Nephron progenitor cell (in vitro differentiated cells): ENCODE data around the gene INHA.
A peak's percentile ranks its signal among the peaks of the same experiment; 100 is the strongest.

Experiments
- DNase-seq: peaks from one replicate; pipeline ENCODE4 v3.0.0; 2021
- H3K27ac Mint-ChIP-seq: 2 replicates; pipeline ENCODE4 v1.8.0; 2021; ENCODE audit warnings: mild to moderate bottlenecking, moderate library complexity, mixed read lengths
- H3K27me3 Mint-ChIP-seq: 2 replicates; pipeline ENCODE4 v1.8.0; 2021; ENCODE audit warnings: mild to moderate bottlenecking, low read depth, mixed read lengths; ENCODE audit not compliant: poor library complexity
- H3K36me3 Mint-ChIP-seq: 2 replicates; pipeline ENCODE4 v1.8.0; 2021; ENCODE audit warnings: low read depth, mixed read lengths
- H3K4me1 Mint-ChIP-seq: 2 replicates; pipeline ENCODE4 v1.8.0; 2021; ENCODE audit warnings: mixed read lengths
- H3K4me3 Mint-ChIP-seq: 2 replicates; pipeline ENCODE4 v1.8.0; 2021; ENCODE audit warnings: mild to moderate bottlenecking, moderate library complexity, mixed read lengths
- H3K9me3 Mint-ChIP-seq: 2 replicates; pipeline ENCODE4 v1.8.0; 2021; ENCODE audit warnings: mild to moderate bottlenecking, moderate library complexity, mixed read lengths
- TF ChIP-seq, protein P1 (sequence below): fragments of 200-600 bp; sonication (generic); IDR thresholded peaks from 2 replicates; pipeline ENCODE4 v1.5.0; 2021; ENCODE audit warnings: antibody characterized with exemption

The INHA gene, protein sequence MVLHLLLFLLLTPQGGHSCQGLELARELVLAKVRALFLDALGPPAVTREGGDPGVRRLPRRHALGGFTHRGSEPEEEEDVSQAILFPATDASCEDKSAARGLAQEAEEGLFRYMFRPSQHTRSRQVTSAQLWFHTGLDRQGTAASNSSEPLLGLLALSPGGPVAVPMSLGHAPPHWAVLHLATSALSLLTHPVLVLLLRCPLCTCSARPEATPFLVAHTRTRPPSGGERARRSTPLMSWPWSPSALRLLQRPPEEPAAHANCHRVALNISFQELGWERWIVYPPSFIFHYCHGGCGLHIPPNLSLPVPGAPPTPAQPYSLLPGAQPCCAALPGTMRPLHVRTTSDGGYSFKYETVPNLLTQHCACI

DNA sequence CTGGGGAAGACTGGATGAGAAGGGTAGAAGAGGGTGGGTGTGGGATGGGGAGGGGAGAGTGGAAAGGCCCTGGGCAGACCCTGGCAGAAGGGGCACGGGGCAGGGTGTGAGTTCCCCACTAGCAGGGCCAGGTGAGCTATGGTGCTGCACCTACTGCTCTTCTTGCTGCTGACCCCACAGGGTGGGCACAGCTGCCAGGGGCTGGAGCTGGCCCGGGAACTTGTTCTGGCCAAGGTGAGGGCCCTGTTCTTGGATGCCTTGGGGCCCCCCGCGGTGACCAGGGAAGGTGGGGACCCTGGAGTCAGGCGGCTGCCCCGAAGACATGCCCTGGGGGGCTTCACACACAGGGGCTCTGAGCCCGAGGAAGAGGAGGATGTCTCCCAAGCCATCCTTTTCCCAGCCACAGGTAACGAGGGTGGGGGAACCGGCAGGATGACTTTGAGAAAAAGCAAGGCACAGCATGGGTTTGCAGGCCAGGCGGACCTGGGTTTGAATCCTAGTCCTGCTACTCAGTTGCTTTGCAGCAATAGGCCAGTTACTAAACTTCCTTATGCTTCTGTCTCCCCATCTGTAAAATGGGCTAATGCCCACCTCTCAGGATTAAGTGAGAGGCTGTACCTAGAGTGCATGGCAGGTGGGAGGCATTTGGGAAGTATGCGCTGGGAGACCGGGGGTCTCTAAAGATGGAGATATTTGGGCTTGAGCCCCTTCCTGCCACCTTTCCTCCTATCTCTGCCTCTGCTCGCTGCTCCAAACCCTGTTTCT lies at the start of gene INHA:
Gene INHA, plus strand, starts transcription at position 74 of the 765 bp plus-strand sequence. Its CDS starts 65 bp downstream, at position 139.
- Mint-ChIP-seq H3K27ac (peak within 1 kb of the TSS; percentile 56), H3K4me3 (peak within 1 kb of the TSS; percentile 75), H3K27me3 (peaks cover 14% of the 10 kb centered on the region), H3K9me3 (no peaks in the 10 kb centered on the region), H3K36me3 (peaks cover 21% of the 10 kb centered on the region), H3K4me1 (peaks cover 61% of the 10 kb centered on the region)
- TF ChIP-seq, protein P1, sequence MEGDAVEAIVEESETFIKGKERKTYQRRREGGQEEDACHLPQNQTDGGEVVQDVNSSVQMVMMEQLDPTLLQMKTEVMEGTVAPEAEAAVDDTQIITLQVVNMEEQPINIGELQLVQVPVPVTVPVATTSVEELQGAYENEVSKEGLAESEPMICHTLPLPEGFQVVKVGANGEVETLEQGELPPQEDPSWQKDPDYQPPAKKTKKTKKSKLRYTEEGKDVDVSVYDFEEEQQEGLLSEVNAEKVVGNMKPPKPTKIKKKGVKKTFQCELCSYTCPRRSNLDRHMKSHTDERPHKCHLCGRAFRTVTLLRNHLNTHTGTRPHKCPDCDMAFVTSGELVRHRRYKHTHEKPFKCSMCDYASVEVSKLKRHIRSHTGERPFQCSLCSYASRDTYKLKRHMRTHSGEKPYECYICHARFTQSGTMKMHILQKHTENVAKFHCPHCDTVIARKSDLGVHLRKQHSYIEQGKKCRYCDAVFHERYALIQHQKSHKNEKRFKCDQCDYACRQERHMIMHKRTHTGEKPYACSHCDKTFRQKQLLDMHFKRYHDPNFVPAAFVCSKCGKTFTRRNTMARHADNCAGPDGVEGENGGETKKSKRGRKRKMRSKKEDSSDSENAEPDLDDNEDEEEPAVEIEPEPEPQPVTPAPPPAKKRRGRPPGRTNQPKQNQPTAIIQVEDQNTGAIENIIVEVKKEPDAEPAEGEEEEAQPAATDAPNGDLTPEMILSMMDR: no peak
- DNase-seq: no peak

DNA sequence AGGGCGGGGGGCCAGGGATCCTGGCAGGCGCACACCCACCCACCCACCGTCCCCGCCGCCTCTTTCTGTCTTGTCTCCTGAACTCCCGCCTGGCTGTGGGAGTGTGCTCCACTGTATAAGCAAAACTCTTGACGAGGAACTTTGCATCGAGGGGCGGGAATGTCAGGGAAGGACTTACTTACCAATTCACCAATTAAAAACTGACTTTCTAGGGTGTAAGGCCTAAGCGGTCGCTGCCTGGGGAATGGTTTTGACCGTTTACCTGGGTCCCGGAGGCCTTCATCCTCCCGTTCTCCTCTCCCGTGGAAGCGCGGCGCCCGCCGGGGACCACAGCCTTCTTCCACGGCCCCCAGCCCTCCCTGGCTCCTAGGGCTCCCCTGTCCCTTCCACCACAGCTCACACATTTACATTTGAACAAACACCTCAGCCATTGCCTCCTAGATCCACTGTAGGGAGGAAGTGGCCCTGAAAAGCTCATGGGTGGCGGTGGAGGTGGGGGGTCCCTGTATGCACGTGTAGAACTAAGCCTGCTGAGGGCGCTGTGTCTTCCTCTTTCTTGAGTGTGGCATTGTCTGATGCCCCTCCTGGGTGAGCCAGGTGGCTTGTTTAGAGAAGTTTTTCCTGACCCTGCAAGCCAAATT lies 49.0 kb upstream of the INHA start:
- no peaks in the 10 kb centered on the region for H3K9me3 Mint-ChIP-seq
- H3K27me3 Mint-ChIP-seq: peaks cover 47% of the 10 kb centered on the region
- no peaks in the 10 kb centered on the region for H3K36me3 Mint-ChIP-seq
- DNase-seq: no peak
- H3K4me3 Mint-ChIP-seq: peak overlapping the region; percentile 70
- peaks cover 79% of the 10 kb centered on the region for H3K4me1 Mint-ChIP-seq
- TF ChIP-seq, protein P1: no peak
- H3K27ac Mint-ChIP-seq: no peak overlapping the region

DNA sequence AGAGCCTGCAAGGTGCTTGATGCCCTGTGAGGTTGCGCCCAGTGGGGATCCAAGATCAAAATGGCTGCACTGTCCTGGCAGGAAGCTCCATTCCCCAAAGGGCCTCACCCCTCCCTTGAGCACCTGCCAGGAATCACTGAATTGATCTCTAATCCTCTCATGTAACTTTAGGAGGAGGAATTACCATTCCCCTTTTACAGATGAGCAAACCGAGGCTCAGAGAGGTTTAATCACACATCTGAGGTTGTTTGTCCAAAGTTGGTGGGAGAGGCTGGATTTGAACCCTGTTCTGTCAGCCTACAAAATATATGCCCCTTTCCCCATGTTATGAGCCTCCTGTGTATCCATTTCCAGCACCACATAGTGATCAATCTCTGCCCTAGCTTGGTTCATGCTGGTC lies 47.3 kb upstream of the INHA start:
- H3K9me3 Mint-ChIP-seq: no peaks in the 10 kb centered on the region
- peaks cover 72% of the 10 kb centered on the region for H3K4me1 Mint-ChIP-seq
- peaks cover 54% of the 10 kb centered on the region for H3K27me3 Mint-ChIP-seq
- TF ChIP-seq, protein P1: no peak
- no peak for DNase-seq
- no peaks in the 10 kb centered on the region for H3K36me3 Mint-ChIP-seq
- H3K27ac Mint-ChIP-seq: no peak overlapping the region
- H3K4me3 Mint-ChIP-seq: no peak overlapping the region

DNA sequence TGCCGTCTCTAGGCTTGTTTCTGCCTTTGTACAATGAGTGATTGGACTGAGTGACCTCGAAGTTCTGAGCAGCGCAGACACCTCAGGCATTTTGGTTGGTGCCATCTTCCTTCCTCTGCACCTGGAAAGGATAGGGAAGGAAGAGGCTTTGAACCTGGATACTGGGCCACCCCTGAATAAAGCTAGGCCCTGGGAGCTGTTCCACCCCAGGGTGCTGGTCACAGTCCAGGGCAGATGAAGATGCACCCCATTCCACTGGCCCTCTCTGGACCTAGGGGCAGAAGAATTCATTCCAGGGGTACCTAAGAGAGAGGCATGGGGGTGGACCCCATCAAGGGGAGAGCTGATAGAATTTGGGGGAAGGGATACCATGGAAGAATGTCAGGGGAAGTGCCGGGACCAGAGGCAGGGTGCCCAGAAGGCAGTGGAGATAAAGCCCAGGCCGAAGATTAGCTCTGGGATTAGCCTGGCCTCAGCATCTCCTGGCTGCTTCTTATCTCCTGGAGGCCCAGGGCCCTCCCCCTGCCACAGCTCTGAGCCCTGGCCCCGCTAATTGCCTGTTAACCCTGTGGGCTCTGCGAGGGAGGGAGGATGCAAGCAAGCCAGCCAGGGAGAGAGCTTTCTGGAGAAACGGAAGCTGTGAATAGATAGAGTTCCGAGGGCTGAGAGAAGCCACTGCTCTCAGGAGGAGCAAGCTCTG lies 46.4 kb upstream of the INHA start:
- Mint-ChIP-seq H3K27ac (peak overlapping the region; percentile 57), H3K4me3 (peak overlapping the region; percentile 63), H3K9me3 (no peaks in the 10 kb centered on the region), H3K4me1 (peaks cover 72% of the 10 kb centered on the region), H3K27me3 (peaks cover 61% of the 10 kb centered on the region), H3K36me3 (no peaks in the 10 kb centered on the region)
- TF ChIP-seq, protein P1: no peak
- DNase-seq: no peak

DNA sequence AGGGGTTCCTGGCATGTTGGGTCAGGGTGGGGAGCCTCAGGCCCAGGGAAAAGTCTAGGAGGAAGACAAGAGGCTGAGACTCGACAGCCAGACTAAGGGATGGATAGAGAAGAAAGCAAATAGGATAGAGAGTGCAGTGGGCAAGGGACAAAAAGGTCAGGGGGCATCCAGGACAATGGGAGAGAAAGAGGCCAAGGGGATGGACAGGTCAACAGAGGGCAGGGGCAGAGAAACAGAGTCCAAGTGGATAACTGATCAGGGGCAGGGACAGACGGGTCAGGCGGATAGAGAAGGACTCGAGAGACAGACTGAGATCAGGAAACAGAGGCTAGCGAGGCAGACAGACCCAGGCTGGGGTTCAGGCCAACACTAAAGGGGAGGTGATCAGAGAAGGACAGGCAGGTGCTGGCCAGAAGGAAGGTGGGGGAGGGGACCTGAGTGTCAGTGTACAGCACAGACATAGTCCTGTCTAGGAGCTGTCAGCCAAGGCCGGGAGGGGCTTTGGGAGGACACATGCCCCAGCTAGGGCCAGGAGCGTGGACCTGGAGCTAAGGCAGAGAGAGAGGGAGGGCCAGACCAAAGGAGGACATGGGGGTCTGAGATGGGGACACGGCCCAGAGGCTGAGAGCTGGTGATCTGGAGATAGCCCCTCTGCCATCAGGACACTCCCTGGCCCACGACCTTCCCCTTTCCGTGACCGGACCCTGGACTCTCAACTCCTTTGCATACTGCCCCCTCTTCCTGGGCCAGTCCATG lies 45.6 kb upstream of the INHA start:
- Mint-ChIP-seq H3K4me3 (peak overlapping the region; percentile 63), H3K9me3 (no peaks in the 10 kb centered on the region), H3K27me3 (peaks cover 66% of the 10 kb centered on the region), H3K4me1 (peaks cover 66% of the 10 kb centered on the region), H3K27ac (peak overlapping the region; percentile 57), H3K36me3 (no peaks in the 10 kb centered on the region)
- DNase-seq: no peak
- TF ChIP-seq, protein P1: no peak
